OCI-LY7 (cell line): Measurements from ENCODE around the gene CER1. TPM values are rescaled to one million over a fixed set of nuclear protein-coding genes. Genes with fewer than 3 reads are reported as not detected.
"Not testable (repeated sequence)": the region's sequence is repeated elsewhere in the genome, so short reads cannot be mapped to it uniquely, and the experiment has no call there.

Experiments used
- BruUV-seq: library from RNA; stranded (reverse); fragments of 400-500 nt; replicated peaks from 2 replicates; lab custom pipeline; 2021; lab: Mats Ljungman, UMichigan
- CTCF ChIA-PET: fragments of 300-600 bp; sonication (Branson Sonifier 250); formaldehyde crosslinking; loops from one replicate; lab custom pipeline; 2022; ENCODE audit warnings: antibody characterized with exemption; ENCODE audit not compliant: unreplicated experiment; lab: Charles Lee
- POLR2A ChIA-PET: fragments of 300-600 bp; sonication (Branson Sonifier 250); formaldehyde crosslinking; loops from one replicate; lab custom pipeline; 2022; ENCODE audit warnings: antibody characterized with exemption; lab: Charles Lee
- DNase-seq: peaks from one replicate; pipeline ENCODE4 v3.0.0-alpha.2; 2015; ENCODE audit warnings: low spot score
- H2AFZ ChIP-seq: fragments of 200-600 bp; sonication (generic), shearing (Covaris generic); 2 replicates; pipeline ENCODE4 v1.6.1; 2014; ENCODE audit warnings: mild to moderate bottlenecking, antibody characterized with exemption, low read length, moderate library complexity
- H3K27ac ChIP-seq: fragments of 200-600 bp; sonication (generic); 2 replicates; pipeline ENCODE4 v1.5.1; 2014; ENCODE audit warnings: mixed run types, low read depth, mild to moderate bottlenecking, moderate library complexity, low read length, inconsistent platforms; ENCODE audit not compliant: poor library complexity, severe bottlenecking
- H3K36me3 ChIP-seq: fragments of 200-600 bp; sonication (generic); 2 replicates; pipeline ENCODE4 v1.6.1; 2014; ENCODE audit warnings: mild to moderate bottlenecking, antibody characterized with exemption, low read length, moderate library complexity, mixed read lengths; ENCODE audit not compliant: insufficient read depth
- H3K4me1 ChIP-seq: fragments of 200-600 bp; sonication (generic); 2 replicates; pipeline ENCODE4 v1.5.1; 2014; ENCODE audit warnings: mild to moderate bottlenecking, low read length; ENCODE audit not compliant: insufficient read depth, poor library complexity, severe bottlenecking
- H3K4me2 ChIP-seq: fragments of 200-600 bp; sonication (generic); 2 replicates; pipeline ENCODE4 v1.6.1; 2014; ENCODE audit warnings: mild to moderate bottlenecking, low read length
- H3K4me3 ChIP-seq: fragments of 200-600 bp; sonication (generic); 2 replicates; pipeline ENCODE4 v1.5.1; 2014; ENCODE audit warnings: mild to moderate bottlenecking, low read depth, low read length; ENCODE audit not compliant: poor library complexity, severe bottlenecking
- H3K79me2 ChIP-seq: fragments of 200-600 bp; sonication (generic); 2 replicates; pipeline ENCODE4 v1.6.1; 2016; ENCODE audit warnings: low read depth, mild to moderate bottlenecking, low read length, moderate library complexity, mixed read lengths; ENCODE audit not compliant: insufficient read depth
- H3K9me2 ChIP-seq: fragments of 200-600 bp; sonication (generic); 2 replicates; pipeline ENCODE4 v1.6.1; 2016; ENCODE audit warnings: mild to moderate bottlenecking, low read length, mixed read lengths; ENCODE audit not compliant: insufficient read depth
- H3K9me3 ChIP-seq: fragments of 200-600 bp; sonication (generic); 2 replicates; pipeline ENCODE4 v1.6.1; 2014; ENCODE audit warnings: mild to moderate bottlenecking, mixed run types, low read length, mixed read lengths
- H4K20me1 ChIP-seq: fragments of 200-600 bp; sonication (generic); 2 replicates; pipeline ENCODE4 v1.6.1; 2014; ENCODE audit warnings: mild to moderate bottlenecking, antibody characterized with exemption, low read length, moderate library complexity, mixed read lengths; ENCODE audit not compliant: insufficient read depth
- EZH2phosphoT487 ChIP-seq: fragments of 200-600 bp; sonication (generic); IDR thresholded peaks from 2 replicates; pipeline ENCODE4 v1.6.1; 2018; ENCODE audit warnings: low read depth, borderline replicate concordance, mild to moderate bottlenecking, mixed run types, antibody characterized with exemption, low read length, moderate library complexity, mixed read lengths
- intact Hi-C: fragments of 100-400 bp; cut with micrococcal nuclease; formaldehyde crosslinking; loops from one replicate; pipeline ENCODE4 v1.10.0; 2022; ENCODE audit not compliant: unreplicated experiment
- total RNA-seq, 2 experiments: library from RNA; depleted of rRNA in 1 of 2; stranded (reverse); fragments of >200 nt in 1 of 2; shearing (Covaris generic) in 1 of 2; gene quantifications; 2 replicates each; pipeline ENCODE4 v1.2.3, GENCODE V29; 2014 to 2022
- TF ChIP-seq, protein P1 (sequence below): fragments of 200-600 bp; sonication (generic); conservative IDR thresholded peaks from 2 replicates; pipeline ENCODE4 v1.5.1; 2014; ENCODE audit warnings: mild to moderate bottlenecking, antibody characterized with exemption, low read length, moderate library complexity, mixed read lengths

CER1 gene
- total RNA-seq, 2 experiments from 2014 or later = not detected

DNA sequence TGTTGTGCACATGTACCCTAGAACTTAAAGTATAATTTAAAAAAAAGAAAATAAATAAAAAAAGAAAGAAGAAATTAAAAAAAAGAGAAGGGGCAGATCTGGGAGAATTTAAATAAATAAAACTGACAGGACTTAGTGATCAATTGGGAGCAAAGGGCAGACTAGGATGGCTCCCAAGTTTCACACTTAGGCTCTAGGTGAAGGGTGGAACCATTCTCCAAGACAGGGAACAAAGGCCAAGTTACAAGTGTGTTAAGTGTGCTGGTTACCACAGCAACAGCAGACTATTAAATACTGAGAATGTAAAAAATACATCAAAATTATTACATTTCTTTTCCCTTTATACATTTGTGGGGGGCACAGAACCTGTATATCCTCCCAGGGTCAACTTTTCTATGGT, 36.4 kb downstream of the CER1 start:
- CTCF ChIA-PET = no interaction called here
- Histone ChIP-seq H3K9me2 (no peaks in the 10 kb centered on the region), H3K27ac (no peak overlapping the region), H2AFZ (no peak overlapping the region), H3K9me3 (no peaks in the 10 kb centered on the region), H4K20me1 (no peaks in the 10 kb centered on the region), H3K4me2 (no peak overlapping the region), H3K79me2 (peaks cover 48% of the 10 kb centered on the region), H3K4me1 (peaks cover 48% of the 10 kb centered on the region), H3K36me3 (peaks cover 53% of the 10 kb centered on the region), H3K4me3 (no peak overlapping the region)
- no TSS peak for BruUV-seq
- intact Hi-C loops = loop anchor here (10.0 kb wide), 1 partner anchor 531 kb away; no protein-coding TSS in a partner anchor
- no peak for TF ChIP-seq EZH2phosphoT487
- POLR2A ChIA-PET = interaction anchor here (0.8 to 3.2 kb wide), 3 partner anchors 9 to 526 kb away, joined by 3 to 15 read pairs (median 3); no protein-coding TSS in a partner anchor
- DNase-seq = no peak

DNA sequence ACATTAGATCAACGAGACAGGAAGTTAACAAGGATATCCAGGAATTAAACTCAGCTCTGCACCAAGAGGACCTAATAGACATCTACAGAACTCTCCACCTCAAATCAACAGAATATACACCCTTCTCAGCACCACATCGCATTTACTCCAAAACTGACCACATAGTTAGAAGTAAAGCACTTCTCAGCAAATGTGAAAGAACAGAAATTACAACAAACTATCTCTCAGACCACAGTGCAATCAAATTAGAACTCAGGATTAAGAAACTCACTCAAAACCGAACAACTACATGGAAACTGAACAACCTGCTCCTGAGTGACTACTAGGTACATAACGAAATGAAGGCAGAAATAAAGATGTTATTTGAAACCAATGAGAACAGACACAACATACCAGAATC, 39.9 kb downstream of the CER1 start:
- Histone ChIP-seq H3K36me3 (peaks cover 67% of the 10 kb centered on the region), H4K20me1 (peaks cover 13% of the 10 kb centered on the region; the same call in 1 of the 2 replicates), H3K4me1 (peaks cover 13% of the 10 kb centered on the region), H3K79me2 (peaks cover 47% of the 10 kb centered on the region; the same call in 1 of the 2 replicates)
- H3K4me3 ChIP-seq, H2AFZ ChIP-seq, H3K9me2 ChIP-seq, BruUV-seq, DNase-seq, H3K9me3 ChIP-seq, POLR2A ChIA-PET, CTCF ChIA-PET, H3K27ac ChIP-seq, H3K4me2 ChIP-seq: not testable (repeated sequence)
- intact Hi-C loops = loop anchor here (10.0 kb wide), 1 partner anchor 528 kb away; no protein-coding TSS in a partner anchor

DNA sequence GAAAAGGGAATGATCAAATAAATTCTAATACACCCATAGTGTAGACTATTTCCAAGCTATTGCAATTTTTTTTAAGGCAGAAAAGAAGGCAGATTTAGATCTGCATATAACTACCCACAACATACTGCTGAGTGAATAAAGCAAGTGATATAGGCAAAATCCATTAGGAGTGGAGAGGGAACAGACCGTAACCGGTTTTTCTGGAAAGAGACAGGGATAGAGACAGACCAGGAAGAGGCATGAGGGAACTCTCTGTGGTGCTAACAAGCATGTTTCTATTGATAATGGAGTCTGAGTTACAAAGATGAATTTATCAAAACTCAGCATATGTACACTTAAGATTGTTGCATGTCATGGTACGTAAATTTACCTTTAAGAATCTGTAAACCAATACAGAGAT, 43.8 kb downstream of the CER1 start:
- Histone ChIP-seq H3K36me3 (peaks cover 80% of the 10 kb centered on the region), H2AFZ (no peak overlapping the region), H3K4me2 (no peak overlapping the region), H3K4me1 (no peaks in the 10 kb centered on the region), H4K20me1 (peaks cover 13% of the 10 kb centered on the region; the same call in 1 of the 2 replicates), H3K9me3 (no peaks in the 10 kb centered on the region), H3K79me2 (peaks cover 53% of the 10 kb centered on the region; the same call in 1 of the 2 replicates), H3K4me3 (no peak overlapping the region), H3K27ac (no peak overlapping the region), H3K9me2 (no peaks in the 10 kb centered on the region; the same call in 1 of the 2 replicates)
- POLR2A ChIA-PET = no interaction called here
- no TSS peak for BruUV-seq
- no peak for DNase-seq
- TF ChIP-seq, protein P1, sequence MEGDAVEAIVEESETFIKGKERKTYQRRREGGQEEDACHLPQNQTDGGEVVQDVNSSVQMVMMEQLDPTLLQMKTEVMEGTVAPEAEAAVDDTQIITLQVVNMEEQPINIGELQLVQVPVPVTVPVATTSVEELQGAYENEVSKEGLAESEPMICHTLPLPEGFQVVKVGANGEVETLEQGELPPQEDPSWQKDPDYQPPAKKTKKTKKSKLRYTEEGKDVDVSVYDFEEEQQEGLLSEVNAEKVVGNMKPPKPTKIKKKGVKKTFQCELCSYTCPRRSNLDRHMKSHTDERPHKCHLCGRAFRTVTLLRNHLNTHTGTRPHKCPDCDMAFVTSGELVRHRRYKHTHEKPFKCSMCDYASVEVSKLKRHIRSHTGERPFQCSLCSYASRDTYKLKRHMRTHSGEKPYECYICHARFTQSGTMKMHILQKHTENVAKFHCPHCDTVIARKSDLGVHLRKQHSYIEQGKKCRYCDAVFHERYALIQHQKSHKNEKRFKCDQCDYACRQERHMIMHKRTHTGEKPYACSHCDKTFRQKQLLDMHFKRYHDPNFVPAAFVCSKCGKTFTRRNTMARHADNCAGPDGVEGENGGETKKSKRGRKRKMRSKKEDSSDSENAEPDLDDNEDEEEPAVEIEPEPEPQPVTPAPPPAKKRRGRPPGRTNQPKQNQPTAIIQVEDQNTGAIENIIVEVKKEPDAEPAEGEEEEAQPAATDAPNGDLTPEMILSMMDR = no peak
- no peak for TF ChIP-seq EZH2phosphoT487
- CTCF ChIA-PET = no interaction called here
- intact Hi-C loops = no loop called here
